ENCODE data around the gene EYA4.

EYA4 gene

GRCh38 chr6:133348846-133349245 lies 107.7 kb downstream of the EYA4 start:
- DNase-seq (ENCODE audit: low read depth, low spot score), result no peak

DNA sequence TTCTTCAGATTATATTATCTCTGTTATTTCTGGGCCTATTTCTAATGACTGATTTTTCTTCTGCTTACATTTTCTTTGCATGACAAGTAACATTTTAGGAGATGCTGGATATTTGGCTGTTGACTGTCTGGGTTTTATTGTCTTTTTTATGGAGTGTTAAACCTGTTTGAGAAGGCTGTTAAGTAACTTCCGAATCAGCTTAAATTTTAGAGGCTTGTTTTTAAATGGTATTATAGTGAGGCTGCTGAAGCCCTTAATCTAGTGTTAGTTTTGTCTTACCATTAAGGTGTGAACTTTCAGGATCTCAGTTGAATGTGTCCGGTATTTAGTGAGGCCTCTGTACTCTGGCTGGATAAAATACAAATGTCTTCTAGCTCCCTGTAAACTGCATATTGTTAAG lies 109.8 kb downstream of the EYA4 start:
- no peak for DNase-seq (ENCODE audit: low read depth, low spot score)

DNA sequence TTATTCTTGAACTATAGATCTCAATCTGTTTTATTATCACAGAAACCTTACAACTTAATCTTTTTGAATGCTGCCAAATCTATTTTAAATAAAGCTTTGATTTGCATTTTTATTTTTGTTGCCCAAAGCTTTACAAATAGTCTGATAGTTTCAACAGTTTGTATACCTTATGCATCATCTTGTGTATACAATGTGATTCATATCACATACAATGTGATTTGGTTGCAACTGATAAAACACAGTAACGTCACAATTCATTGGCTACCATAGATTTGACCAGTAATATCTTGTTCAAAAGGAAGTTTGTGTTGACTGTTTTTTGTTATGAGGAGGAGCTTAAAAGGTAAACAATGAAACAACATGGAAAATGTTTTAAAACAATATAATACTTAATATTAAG lies 110.9 kb downstream of the EYA4 start:
- DNase-seq (ENCODE audit: low read depth, low spot score), result no peak

DNA sequence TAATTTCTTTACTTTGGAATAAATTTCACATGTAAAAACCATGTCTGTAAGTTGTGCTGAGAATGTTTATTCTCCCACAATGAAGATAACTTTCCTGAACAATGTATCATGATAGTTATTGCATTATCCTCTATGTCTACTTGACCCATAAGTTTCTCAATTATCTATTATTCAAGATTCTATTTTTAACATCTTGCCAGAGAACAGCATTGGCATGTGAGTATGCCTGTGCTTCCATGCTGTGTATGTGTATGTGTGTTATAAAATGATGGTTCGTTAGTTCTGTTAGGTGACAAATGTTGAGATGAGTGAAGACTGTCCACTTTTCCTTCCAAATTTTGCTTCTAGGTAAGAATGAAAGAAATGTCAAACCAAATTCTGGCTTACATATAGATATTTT lies 111.9 kb downstream of the EYA4 start:
- no peak for DNase-seq (ENCODE audit: low read depth, low spot score)

- DNase-seq (ENCODE audit: low read depth, low spot score), result no peak
Observed at GRCh38 chr6:133355922-133356321, 114.8 kb downstream of the EYA4 start.

GRCh38 chr6:133358574-133359150 lies 117.5 kb downstream of the EYA4 start:
- no peak for DNase-seq (ENCODE audit: low read depth, low spot score)

GRCh38 chr6:133359256-133359655 lies 118.1 kb downstream of the EYA4 start:
- no peak for DNase-seq (ENCODE audit: low read depth, low spot score)

GRCh38 chr6:133359760-133360159 lies 118.6 kb downstream of the EYA4 start:
- DNase-seq (ENCODE audit: low read depth, low spot score), result no peak

- no peak for DNase-seq (ENCODE audit: low read depth, low spot score)
Observed at GRCh38 chr6:133360194-133360593, 119.0 kb downstream of the EYA4 start.

GRCh38 chr6:133362813-133363212 lies 121.7 kb downstream of the EYA4 start:
- no peak for DNase-seq (ENCODE audit: low read depth, low spot score)

DNA sequence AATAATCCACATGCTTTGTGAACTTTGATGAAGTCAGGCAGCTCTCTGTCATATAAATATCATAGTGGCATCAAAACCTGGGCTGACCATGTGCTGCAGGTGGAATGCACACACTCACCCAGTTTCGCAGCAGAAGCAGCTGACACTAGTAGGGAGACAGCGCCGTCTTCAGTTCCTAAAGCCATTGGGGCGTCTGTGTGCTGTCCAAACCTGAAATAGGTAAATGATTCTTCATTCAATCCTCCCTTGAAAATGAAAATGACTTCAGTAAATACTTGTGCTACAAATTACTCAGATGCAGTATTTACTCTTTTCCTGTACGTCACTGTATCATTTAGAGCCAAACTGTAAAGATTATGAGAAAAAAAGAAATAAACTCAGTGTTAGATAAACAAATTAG lies 127.5 kb downstream of the EYA4 start:
- DNase-seq (ENCODE audit: low read depth, low spot score), result no peak

GRCh38 chr6:133369773-133370272 lies 128.7 kb downstream of the EYA4 start:
- DNase-seq (ENCODE audit: low read depth, low spot score), result no peak

- no peak for DNase-seq (ENCODE audit: low read depth, low spot score)
Observed at GRCh38 chr6:133376743-133377142, 135.6 kb downstream of the EYA4 start.

DNA sequence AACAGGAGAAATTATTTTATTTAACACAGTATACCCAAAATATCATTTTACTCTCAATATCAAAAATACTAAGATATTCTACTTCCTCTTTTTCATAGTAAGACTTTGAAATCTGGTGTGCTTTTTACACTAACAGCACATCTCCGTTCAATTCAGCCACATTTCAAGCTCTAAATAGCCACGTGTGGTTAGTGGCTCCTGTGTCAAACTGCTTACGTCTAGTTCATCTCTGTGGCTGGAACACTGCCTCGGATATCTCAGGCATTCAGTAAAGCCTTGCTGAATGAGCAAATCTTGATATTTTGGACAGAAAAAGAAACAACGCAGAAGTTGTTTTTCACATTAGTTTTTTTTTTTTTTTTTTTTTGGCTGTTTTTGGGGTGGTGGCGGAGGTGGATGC lies 136.1 kb downstream of the EYA4 start:
- no peak for DNase-seq (ENCODE audit: low read depth, low spot score)

DNA sequence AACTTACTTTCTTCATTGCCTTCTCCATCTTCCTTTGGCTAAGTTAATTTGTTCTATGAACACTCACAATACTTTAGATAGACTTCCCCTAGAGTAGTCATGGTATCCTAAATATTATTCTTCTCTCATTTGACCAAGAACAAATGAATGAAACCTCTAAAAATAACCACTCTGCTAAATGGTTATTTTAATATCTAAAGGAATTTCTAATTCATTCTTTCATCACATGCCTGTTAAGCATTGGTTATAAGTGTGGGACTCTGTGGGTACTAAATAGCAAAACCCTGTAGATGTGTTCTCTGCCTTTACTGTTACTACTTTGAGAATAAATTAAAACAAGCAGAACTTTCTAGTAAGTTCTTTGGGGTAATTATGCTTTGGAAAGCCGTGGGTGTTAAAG lies 138.9 kb downstream of the EYA4 start:
- no peak for DNase-seq (ENCODE audit: low read depth, low spot score)

GRCh38 chr6:133380723-133381122 lies 139.6 kb downstream of the EYA4 start:
- no peak for DNase-seq (ENCODE audit: low read depth, low spot score)

DNA sequence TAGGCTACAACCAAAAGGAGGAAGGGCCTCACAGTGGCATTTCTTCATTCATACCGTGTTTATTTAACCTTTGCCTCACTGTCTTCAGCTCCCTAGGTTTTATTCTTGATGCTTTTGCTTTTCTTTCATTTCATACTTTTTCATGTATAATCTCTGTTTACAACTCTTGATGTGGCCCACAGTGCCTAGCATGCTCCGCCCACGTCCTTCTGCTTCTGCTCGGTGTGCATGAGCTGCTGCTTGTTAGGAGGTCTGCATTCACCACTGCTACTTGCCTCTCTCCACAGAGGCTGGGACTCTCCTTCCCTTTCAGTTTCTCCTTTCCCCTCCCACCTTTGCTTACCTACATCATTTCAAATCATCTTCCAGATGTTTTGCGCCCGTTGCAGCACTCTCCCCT lies 147.6 kb downstream of the EYA4 start:
- no peak for DNase-seq (ENCODE audit: low read depth, low spot score)

DNA sequence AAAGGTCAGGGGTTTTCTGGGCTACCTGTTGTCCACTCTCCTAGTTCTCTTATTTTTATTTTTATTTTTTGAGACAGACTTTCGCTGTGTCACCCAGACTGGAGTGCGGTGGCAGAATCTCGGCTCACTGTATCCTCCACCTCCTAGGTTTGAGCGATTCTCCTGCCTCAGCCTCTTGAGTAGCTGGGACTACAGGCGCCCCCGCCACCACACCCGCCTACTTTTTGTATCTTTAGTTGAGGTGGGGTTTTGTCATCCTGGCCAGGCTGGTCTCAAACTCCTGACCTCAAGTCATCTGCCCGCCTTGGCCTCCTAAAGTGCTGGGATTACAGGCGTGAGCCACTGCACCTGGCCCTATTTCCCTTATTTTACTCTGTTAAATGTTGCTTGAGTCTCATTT lies 149.0 kb downstream of the EYA4 start:
- no peak for DNase-seq (ENCODE audit: low read depth, low spot score)

DNA sequence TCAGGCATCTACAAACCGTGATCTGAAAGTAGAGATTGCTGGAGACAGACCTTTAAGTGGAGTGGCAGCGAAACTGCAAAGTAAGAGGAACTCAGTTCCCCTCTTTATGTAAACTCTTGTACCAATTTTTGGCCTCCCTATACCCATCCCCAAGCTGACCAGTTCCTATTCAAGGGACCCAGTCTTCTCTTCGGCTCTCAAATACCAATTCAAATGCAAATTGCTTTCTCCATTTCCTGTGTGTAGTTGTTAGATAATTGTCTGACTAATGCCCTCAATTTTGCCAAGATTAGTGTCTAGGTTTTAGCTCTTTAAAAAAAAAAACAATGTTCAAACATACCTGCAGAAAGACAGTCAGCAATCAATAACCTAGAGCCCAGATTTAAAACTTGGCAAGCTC lies 150.9 kb downstream of the EYA4 start:
- no peak for DNase-seq (ENCODE audit: low read depth, low spot score)

- DNase-seq (ENCODE audit: low read depth, low spot score), result no peak
Observed at GRCh38 chr6:133392641-133393040, 151.5 kb downstream of the EYA4 start.

DNA sequence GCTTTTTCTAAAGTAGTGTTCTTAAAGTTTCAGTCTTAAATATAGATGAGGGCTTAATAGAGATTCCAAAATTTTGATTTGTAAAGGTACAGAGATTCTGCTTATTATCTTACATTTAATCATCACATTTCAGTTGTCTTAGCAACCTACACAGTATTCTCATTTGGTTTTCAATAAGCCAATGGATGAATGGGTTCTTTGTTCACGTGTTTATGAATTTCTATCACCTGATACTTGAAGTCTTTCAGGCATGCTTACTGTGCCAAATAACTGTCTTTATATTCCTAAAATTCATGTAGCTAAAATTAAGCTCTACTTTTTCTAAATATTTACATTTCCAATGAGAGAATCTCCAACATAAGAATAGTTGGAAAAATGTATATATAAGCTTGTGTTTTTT lies 152.7 kb downstream of the EYA4 start:
- no peak for DNase-seq (ENCODE audit: low read depth, low spot score)

- DNase-seq (ENCODE audit: low read depth, low spot score), result no peak
Observed at GRCh38 chr6:133394630-133395029, 153.5 kb downstream of the EYA4 start.

GRCh38 chr6:133396233-133396983 lies 155.3 kb downstream of the EYA4 start:
- DNase-seq (ENCODE audit: low read depth, low spot score), result no peak

DNA sequence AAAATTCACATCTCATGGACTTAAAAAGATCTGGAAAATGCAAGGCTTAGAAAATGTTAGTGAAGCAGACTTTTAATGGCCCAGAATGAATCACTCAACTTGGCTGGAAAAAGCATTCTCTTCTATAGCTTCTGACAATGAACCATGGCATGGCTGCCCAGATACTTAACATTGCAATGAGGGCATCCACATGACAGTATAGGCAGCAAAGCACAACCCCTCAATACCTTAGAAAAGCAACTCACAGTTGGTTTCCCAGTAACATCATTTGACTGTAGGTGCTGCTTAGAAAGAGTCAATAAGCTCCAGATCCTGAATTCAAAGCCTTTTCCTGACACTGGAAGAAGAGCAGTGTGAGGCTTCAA lies 155.8 kb downstream of the EYA4 start:
- DNase-seq (ENCODE audit: low read depth, low spot score), result no peak

Measured in smooth muscle cell of the brain vasculature (primary cell).